ENCODE results near the gene BAMBI.

Gene BAMBI

GRCh38 chr10:28664369-28664740, 13.0 kb upstream of the BAMBI start:
- no peak overlapping the region for H3K4me3 ChIP-seq (ENCODE audit: severe bottlenecking)
- no peak for ATAC-seq (ENCODE audit: low read depth)
- DNase-seq (ENCODE audit: low spot score): no peak

GRCh38 chr10:28666751-28667467, 10.4 kb upstream of the BAMBI start:
- Histone ChIP-seq H3K27ac (ENCODE audit: poor library complexity, severe bottlenecking) (no peak overlapping the region), H3K4me3 (ENCODE audit: severe bottlenecking) (no peak overlapping the region), H3K4me1 (ENCODE audit: insufficient read depth, poor library complexity, severe bottlenecking) (no peaks in the 10 kb centered on the region), H3K9me3 (ENCODE audit: severe bottlenecking) (no peaks in the 10 kb centered on the region), H3K27me3 (ENCODE audit: insufficient read depth, poor library complexity, severe bottlenecking) (peaks cover 36% of the 10 kb centered on the region), H3K36me3 (ENCODE audit: low read depth) (no peaks in the 10 kb centered on the region)
- no peak for DNase-seq (ENCODE audit: low spot score)
- no peak for TF ChIP-seq CTCF (IDR thresholded peaks at IDR 0.05; ENCODE audit: poor library complexity, severe bottlenecking)
- ATAC-seq (ENCODE audit: low read depth): no peak

More at GRCh38 chr10:28664369-28664740, 13.0 kb upstream of the BAMBI start:
- Histone ChIP-seq H3K4me1 (ENCODE audit: insufficient read depth, poor library complexity, severe bottlenecking) (no peaks in the 10 kb centered on the region), H3K27ac (ENCODE audit: poor library complexity, severe bottlenecking) (no peak overlapping the region), H3K27me3 (ENCODE audit: insufficient read depth, poor library complexity, severe bottlenecking) (peaks cover 26% of the 10 kb centered on the region), H3K36me3 (ENCODE audit: low read depth) (no peaks in the 10 kb centered on the region), H3K9me3 (ENCODE audit: severe bottlenecking) (no peaks in the 10 kb centered on the region)
- TF ChIP-seq CTCF (IDR thresholded peaks at IDR 0.05; ENCODE audit: poor library complexity, severe bottlenecking): no peak

GRCh38 chr10:28668363-28669226, 8.7 kb upstream of the BAMBI start:
- Histone ChIP-seq H3K27ac (ENCODE audit: poor library complexity, severe bottlenecking) (no peak overlapping the region), H3K27me3 (ENCODE audit: insufficient read depth, poor library complexity, severe bottlenecking) (peaks cover 39% of the 10 kb centered on the region), H3K36me3 (ENCODE audit: low read depth) (no peaks in the 10 kb centered on the region), H3K9me3 (ENCODE audit: severe bottlenecking) (no peaks in the 10 kb centered on the region), H3K4me1 (ENCODE audit: insufficient read depth, poor library complexity, severe bottlenecking) (no peaks in the 10 kb centered on the region), H3K4me3 (ENCODE audit: severe bottlenecking) (peak overlapping the region; percentile 25)
- no peak for TF ChIP-seq CTCF (IDR thresholded peaks at IDR 0.05; ENCODE audit: poor library complexity, severe bottlenecking)
- DNase-seq (ENCODE audit: low spot score): no peak
- peak; percentile 70 for ATAC-seq (ENCODE audit: low read depth)

- H3K27me3 ChIP-seq (ENCODE audit: insufficient read depth, poor library complexity, severe bottlenecking): peaks cover 42% of the 10 kb centered on the region
- H3K4me1 ChIP-seq (ENCODE audit: insufficient read depth, poor library complexity, severe bottlenecking): no peaks in the 10 kb centered on the region
- peak overlapping the region; percentile 25 for H3K4me3 ChIP-seq (ENCODE audit: severe bottlenecking)
- ATAC-seq (ENCODE audit: low read depth) (no peak), DNase-seq (ENCODE audit: low spot score) (no peak)
- no peaks in the 10 kb centered on the region for H3K9me3 ChIP-seq (ENCODE audit: severe bottlenecking)
- H3K36me3 ChIP-seq (ENCODE audit: low read depth): no peaks in the 10 kb centered on the region
- no peak for TF ChIP-seq CTCF (IDR thresholded peaks at IDR 0.05; ENCODE audit: poor library complexity, severe bottlenecking)
- H3K27ac ChIP-seq (ENCODE audit: poor library complexity, severe bottlenecking): no peak overlapping the region
Observed at GRCh38 chr10:28669227-28670173, 7.8 kb upstream of the BAMBI start.

All from RWPE2 (cell line).